ENCODE measurements around the gene RAB13. TPM values are rescaled to one million over a fixed set of nuclear protein-coding genes. Genes with fewer than 3 reads are reported as not detected.
"Not testable (repeated sequence)": the region's sequence is repeated elsewhere in the genome, so short reads cannot be mapped to it uniquely, and the experiment has no call there.

Gene RAB13
- total RNA-seq, 1 donor from 2014 or later, result 46.3 TPM

- H3K36me3 ChIP-seq (ENCODE audit: control insufficient read depth, insufficient read depth, low read length), result no peaks in the 10 kb centered on the region
Measured at GRCh38 chr1:154012129-154012528, 26.0 kb upstream of the RAB13 start.

DNA sequence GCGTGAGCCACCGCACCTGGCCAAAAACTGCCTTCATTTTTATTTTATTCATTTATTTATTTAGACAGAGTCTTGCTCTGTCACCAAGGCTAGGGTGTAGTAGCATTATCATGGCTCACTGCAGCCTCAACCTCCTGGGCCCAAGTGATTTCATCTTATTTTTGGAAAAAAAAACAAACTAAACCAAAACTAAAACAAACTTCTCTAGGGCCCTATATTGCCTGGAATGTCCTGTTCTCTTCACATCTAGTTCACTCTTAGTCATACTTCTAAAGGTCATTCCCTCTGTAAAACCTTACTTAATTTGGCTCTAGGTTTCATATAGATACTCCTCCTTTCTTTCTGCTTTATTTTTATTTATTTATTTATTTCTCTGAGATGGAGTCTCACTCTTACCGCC lies 20.0 kb upstream of the RAB13 start:
- Histone ChIP-seq H3K36me3 (ENCODE audit: control insufficient read depth, insufficient read depth, low read length) (no peaks in the 10 kb centered on the region), H3K27me3 (ENCODE audit: control insufficient read depth, insufficient read depth, low read length) (no peaks in the 10 kb centered on the region), H3K4me3 (ENCODE audit: low read depth, low read length) (no peak overlapping the region)
- DNase-seq (ENCODE audit: low read depth), result no peak
- TF ChIP-seq, protein P1, sequence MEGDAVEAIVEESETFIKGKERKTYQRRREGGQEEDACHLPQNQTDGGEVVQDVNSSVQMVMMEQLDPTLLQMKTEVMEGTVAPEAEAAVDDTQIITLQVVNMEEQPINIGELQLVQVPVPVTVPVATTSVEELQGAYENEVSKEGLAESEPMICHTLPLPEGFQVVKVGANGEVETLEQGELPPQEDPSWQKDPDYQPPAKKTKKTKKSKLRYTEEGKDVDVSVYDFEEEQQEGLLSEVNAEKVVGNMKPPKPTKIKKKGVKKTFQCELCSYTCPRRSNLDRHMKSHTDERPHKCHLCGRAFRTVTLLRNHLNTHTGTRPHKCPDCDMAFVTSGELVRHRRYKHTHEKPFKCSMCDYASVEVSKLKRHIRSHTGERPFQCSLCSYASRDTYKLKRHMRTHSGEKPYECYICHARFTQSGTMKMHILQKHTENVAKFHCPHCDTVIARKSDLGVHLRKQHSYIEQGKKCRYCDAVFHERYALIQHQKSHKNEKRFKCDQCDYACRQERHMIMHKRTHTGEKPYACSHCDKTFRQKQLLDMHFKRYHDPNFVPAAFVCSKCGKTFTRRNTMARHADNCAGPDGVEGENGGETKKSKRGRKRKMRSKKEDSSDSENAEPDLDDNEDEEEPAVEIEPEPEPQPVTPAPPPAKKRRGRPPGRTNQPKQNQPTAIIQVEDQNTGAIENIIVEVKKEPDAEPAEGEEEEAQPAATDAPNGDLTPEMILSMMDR (IDR thresholded peaks at IDR 0.05; ENCODE audit: insufficient read depth, low read length, poor library complexity, severe bottlenecking), result no peak

More at GRCh38 chr1:154012129-154012528, 26.0 kb upstream of the RAB13 start:
- Histone ChIP-seq H3K27me3 (ENCODE audit: control insufficient read depth, insufficient read depth, low read length) (no peaks in the 10 kb centered on the region), H3K4me3 (ENCODE audit: low read depth, low read length) (no peak overlapping the region)
- TF ChIP-seq, protein P1 (IDR thresholded peaks at IDR 0.05; ENCODE audit: insufficient read depth, low read length, poor library complexity, severe bottlenecking), result no peak
- no peak for DNase-seq (ENCODE audit: low read depth)

GRCh38 chr1:154000420-154000819 lies 14.3 kb upstream of the RAB13 start:
- TF ChIP-seq, protein P1 (IDR thresholded peaks at IDR 0.05; ENCODE audit: insufficient read depth, low read length, poor library complexity, severe bottlenecking), result no peak
- no peak overlapping the region for H3K4me3 ChIP-seq (ENCODE audit: low read depth, low read length)
- DNase-seq (ENCODE audit: low read depth), result no peak
- H3K36me3 ChIP-seq (ENCODE audit: control insufficient read depth, insufficient read depth, low read length), result no peaks in the 10 kb centered on the region
- no peaks in the 10 kb centered on the region for H3K27me3 ChIP-seq (ENCODE audit: control insufficient read depth, insufficient read depth, low read length)

DNA sequence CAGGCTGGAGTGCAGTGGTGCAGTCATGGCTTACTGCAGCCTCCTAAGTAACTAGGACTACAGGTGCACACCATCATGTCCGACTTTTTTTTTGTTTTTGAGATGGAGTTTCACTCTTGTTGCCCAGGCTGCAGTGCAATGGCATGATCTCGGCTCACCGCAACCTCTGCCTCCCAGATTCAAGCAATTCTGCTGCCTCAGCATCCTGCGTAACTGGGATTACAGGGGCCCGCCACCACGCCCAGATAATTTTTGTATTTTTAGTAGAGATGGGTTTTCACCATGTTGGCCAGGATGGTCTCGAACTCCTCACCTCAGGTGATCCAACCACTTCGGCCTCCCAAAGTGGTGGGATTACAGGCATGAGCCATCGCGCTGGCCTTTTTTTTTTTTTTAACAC lies 10.7 kb upstream of the RAB13 start:
- not testable (repeated sequence) for H3K4me3 ChIP-seq (ENCODE audit: low read depth, low read length); H3K27me3 ChIP-seq (ENCODE audit: control insufficient read depth, insufficient read depth, low read length); DNase-seq (ENCODE audit: low read depth); H3K36me3 ChIP-seq (ENCODE audit: control insufficient read depth, insufficient read depth, low read length)

DNA sequence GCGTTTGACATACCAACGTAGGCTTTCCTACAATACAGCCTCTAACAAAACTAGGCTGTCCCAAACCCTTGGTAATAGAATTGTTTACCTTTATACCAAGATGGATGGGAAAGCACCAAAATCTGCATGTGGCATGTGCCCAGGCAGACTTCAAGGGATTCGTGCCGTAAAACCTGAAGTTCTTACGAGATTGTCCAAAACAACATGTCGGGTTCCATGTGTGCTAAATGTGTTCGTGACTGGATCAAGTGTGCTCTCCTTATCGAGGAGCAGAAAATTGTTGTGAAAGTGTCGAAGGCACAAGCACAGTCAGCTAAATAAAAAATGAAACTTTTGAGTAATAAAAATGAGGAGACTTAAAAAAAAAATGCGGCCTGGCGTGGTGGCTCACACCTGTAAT lies 9.5 kb upstream of the RAB13 start:
- Histone ChIP-seq H3K4me3 (ENCODE audit: low read depth, low read length) (no peak overlapping the region), H3K36me3 (ENCODE audit: control insufficient read depth, insufficient read depth, low read length) (peaks cover 2% of the 10 kb centered on the region), H3K27me3 (ENCODE audit: control insufficient read depth, insufficient read depth, low read length) (no peaks in the 10 kb centered on the region)
- no peak for DNase-seq (ENCODE audit: low read depth)
- TF ChIP-seq, protein P1 (IDR thresholded peaks at IDR 0.05; ENCODE audit: insufficient read depth, low read length, poor library complexity, severe bottlenecking), result no peak

GRCh38 chr1:153995202-153995601 lies 9.1 kb upstream of the RAB13 start:
- Histone ChIP-seq H3K4me3 (ENCODE audit: low read depth, low read length) (no peak overlapping the region), H3K36me3 (ENCODE audit: control insufficient read depth, insufficient read depth, low read length) (peaks cover 2% of the 10 kb centered on the region), H3K27me3 (ENCODE audit: control insufficient read depth, insufficient read depth, low read length) (no peaks in the 10 kb centered on the region)
- DNase-seq (ENCODE audit: low read depth), result no peak
- TF ChIP-seq, protein P1 (IDR thresholded peaks at IDR 0.05; ENCODE audit: insufficient read depth, low read length, poor library complexity, severe bottlenecking), result no peak
